GM18511 (cell line): ENCODE data around the gene KRT15.
"Not testable (repeated sequence)": the region's sequence is repeated elsewhere in the genome, so short reads cannot be mapped to it uniquely, and the experiment has no call there.

Experiments
- ATAC-seq: cut with Tn5 transposase; IDR thresholded peaks from one replicate; pipeline ENCODE4 v1.9.1; 2021; ENCODE audit warnings: mild to moderate bottlenecking, moderate library complexity; ENCODE audit not compliant: unreplicated experiment

Gene KRT15

DNA sequence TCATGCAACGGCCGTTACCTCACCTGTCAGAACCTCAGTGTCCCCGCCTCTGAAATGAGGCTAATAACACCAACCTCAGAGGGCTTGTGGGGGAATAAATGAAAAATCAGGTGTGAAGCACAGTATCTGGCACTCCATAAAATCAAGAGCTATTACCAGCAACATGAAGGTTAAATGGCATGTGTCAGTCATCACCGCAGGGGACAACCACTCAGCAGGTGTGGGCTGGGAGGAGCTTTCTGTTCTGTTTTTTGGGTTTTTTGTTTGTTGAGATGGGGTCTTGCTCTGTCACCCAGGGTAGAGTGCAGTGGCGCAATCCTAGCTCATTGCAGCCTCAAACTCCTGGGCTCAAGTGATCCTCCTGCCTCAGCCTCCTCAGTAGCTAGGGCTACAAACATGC is 26.2 kb upstream of the KRT15 start:
- ATAC-seq: no peak

DNA sequence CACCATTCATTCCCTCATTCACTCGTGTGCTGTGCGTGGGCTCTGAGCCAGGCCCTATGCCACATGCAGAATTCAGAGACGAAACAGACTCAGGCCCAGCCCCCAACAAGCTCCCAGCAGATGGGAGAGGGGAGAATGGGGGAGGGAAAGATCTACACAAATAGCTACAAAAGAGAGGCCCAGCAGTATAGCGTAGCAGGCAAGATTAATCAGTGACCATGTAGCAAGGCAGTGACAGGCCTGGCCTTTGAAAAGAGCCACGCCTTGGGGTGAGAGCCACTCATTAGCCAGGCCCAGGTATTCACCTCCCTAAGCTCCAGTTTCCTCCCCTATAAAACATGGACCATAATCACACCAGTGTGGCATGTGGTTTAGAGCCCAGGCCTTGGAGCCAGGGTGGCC is 25.8 kb upstream of the KRT15 start:
- ATAC-seq: no peak

DNA sequence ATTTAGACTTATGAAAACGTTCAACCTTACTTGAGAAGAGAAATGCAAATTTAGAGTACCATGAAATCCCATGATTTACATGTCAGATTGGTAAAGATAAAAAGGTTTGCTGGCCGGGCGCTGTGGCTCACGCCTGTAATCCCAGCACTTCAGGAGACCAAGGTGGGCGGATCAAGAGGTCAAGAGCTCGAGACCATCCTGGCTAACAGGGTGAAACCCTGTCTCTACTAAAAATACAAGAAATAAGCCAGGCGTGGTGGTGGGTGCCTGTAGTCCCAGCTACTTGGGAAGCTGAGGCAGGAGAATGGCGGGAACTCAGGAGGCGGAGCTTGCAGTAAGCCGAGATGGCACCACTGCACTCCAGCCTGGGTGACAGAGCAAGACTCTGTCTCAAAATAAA is 24.1 kb upstream of the KRT15 start:
- not testable (repeated sequence) for ATAC-seq

DNA sequence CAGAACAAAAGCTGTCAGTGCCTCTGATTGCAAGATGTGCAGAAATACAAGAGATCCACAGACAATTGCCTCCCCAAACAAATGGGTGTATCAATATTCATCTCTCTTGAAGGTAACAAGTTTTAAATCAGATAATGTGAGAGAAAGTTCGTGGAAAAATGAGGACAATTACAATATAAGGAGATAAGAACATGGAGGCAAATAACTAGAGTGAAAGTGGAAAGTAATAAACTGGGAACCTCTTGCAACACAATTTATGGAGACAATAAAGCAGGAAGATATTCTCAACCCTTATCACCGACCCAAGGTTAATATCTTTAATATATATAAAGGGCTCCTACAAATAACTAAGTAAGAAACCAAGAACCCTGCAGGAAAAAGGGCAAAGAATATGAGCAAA is 23.7 kb upstream of the KRT15 start:
- no peak for ATAC-seq

DNA sequence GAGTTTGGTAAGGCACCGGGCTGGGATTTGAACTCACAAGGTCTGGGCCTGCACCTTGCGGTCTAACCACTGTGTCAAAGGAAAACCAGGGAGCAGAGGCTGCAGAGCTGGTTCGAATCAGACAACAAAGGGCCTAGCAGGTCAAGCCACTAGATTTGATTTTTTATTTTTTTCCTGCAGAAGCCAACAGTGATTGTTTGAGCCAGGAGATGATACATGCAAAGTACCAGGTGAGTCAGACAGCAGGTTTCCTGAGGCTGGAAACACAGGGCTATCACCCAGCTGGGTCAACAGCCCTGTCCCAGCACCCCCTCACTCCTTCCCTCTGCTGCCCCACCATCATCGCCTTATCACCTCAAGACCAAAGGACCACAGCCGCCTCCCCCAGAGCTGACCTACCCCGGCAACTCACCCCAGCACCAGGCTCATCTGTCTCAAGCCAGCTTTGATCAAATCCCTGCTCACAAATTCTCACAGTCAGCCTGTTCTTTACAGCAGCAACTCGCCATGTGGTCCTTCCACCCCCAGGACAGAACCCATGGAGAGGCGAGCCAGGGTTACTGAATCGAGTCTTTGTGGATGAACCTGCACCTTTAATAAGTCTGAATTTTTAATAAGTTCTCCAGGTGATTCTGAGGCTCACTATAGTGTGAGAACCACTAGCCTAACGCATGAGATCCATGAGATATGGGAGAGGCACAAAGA is 22.4 kb upstream of the KRT15 start:
- no peak for ATAC-seq

DNA sequence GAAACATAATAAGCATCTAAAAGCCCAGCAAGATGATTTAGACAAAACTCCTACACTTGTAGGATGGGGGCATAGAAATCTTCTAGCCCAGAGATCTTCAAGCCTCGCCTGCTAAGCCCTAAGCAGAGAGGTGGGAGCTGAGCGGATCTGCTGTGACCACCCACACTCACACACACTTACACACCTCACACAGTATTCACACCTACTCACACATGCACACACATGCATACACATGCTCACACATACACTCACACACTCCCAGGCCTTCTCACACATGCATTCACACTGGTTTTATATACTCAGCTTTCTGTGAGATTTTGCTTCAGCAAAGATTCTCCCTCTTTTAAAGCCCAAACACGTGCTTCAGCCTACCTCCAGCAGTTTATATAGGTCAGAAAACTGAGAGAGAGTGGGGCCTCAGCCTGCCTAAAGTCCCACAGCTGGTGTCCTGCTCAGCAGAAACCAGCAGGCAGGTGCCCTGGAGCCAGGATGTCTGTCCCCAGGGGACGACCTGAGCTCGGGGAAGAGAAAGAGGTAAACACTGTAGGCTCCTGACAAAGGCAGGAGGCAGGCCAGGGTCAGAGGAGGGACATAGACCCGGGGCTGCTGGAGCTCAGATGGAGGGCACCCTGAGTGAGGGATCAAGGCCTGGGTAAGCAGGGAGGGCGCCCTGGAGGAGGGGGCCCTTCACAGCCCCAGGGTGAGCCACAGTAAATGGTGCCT is 21.4 kb upstream of the KRT15 start:
- no peak for ATAC-seq

DNA sequence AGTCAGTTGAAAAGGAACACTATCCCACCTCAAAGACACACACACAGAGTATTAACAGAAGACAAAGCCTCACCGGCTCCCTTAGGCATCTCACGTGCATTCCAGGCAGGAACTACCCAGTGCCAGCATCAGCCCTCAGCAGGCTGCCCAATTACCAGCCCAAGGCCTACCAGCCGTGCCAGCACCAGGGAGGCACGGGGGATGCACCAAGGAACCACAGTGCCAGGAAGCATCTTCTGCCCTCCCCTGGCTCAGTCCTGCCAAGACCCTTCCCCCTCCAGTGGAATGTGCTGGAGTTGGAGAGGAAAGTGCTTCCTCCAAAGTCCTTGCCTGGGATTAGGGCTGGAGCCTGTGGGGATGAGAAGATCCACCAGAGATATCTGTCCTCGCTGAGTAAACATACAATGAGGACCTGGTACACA is 20.4 kb upstream of the KRT15 start:
- no peak for ATAC-seq

DNA sequence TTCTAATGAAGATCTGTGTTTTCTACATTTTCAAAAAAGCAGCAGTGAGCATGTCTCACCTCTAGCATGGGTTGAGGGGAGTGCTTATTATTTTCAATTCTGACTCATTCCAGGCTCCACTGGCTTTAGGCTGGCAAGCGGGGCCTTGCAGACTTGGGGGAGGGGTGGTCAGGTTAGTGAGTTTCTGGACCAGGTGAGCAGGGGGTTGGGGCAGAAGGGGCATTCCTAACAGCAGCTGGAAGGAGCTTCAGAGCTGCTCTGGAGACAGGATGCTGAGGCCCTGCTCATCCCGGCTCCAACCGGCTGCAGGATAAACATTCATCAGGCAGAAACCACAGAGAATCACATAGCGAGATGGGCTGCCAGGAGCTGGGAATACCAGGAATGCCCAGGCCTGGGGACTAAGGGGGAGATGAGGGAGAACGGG is 19.9 kb upstream of the KRT15 start:
- ATAC-seq: no peak

DNA sequence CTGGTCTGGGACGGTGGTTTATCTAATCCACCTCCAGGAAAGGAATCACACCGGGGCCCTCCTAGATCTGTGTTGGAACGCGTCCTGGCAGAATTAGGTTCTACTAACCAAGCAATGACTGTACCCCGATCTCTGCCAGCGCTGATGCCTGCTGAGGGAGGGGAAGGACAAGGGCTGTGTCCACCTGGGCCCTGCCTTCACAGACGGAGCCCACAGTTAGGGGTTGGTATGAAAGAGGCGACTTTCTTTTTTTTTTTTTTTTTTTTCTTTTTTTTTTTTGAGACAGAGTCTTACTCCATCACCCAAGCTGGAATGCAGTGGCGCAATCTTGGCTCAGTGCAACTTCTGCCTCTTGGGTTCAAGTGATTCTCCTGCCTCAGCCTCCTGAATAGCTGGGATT is 19.3 kb upstream of the KRT15 start:
- no peak for ATAC-seq

DNA sequence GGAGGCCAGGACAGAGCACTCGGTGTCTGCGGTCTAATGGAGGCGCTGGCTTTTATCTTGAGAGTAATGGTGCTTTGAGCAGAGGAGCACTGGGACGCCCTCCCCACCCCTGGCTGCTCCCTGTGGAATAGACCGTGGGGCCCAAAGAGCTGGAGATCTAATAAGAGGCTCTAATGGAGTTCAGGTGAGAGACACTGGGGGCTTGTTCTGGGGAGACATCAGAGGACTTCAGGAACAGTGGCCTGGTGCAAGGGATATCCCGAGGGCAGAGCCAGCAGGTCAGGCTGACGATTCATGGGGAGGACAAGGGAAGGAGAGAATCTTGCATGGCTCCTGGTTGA is 18.9 kb upstream of the KRT15 start:
- ATAC-seq: no peak

DNA sequence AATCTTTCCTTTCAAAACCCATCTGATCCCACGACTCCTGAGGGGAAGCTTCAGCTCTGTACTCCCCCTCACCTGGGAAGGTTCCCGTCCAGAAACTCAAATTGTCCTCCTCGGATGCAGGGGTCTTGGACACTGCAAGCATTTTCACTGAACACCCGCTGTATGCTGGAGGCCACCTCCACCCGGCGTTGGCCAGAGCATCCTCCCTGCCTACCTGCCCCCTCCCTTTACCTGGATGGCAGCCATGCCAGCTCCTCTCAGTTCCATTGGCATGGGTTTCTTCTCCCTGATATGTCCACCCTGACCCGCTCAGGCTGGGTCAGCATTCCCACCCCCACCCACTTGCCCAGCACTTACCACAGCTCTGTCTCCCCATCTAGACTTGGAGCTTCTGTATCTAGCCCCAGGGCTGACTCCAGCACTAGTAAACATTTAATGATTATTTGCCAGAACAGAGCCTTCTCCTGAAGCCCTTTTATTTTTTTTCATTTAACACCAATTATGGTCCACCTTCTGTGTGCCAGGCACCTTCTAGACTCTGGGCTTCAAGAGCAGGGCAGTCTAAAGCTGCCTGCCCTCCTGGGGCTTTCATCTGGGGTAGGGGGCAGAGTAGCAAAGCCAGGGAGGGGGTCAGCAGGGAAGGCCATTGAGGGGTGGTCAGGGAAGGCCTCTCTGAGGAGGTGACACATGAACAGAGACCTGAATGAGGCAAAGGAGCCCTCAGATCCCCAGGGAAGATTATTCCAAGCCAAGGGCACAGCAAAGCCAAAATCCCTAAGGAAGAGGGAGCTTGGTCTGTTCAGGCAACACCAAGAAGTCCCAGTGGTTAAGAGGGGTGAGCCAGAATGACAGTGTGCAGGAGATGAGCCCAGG is 18.3 kb upstream of the KRT15 start:
- ATAC-seq: no peak

DNA sequence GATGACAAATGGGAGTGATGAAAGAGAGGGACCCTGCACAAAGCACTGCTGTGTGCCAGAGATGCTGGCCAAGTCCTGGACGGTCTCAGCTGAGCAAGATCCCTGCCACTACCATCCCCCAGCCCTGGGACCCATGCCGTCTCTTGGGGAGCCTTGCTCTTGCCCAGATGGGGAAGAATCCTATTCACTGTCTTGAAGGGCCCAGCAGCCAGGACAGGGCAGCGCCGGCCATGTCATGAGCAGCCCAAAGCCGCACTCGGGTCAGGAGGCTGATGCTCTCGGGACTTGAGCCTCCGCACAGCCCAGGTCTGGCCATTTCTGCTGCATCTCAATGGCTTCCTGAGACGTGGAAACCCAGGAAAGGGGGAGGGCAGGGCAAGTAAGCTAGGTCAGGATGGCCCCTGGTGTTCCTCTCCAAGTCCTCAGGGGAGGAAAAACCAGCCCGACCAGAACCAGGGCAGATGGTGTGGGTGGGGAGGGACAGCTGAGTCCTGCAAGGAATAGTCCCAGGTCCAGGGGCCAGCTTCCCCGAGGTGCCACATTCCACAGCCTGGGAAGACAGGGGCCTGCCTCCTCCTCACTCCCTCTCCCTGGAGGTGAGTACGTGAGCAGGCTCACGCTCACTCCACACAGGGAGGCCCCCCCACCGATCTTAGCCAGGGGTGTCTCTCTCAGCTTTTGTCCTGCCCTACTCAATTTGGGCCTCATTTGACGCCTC is 17.2 kb upstream of the KRT15 start:
- no peak for ATAC-seq

DNA sequence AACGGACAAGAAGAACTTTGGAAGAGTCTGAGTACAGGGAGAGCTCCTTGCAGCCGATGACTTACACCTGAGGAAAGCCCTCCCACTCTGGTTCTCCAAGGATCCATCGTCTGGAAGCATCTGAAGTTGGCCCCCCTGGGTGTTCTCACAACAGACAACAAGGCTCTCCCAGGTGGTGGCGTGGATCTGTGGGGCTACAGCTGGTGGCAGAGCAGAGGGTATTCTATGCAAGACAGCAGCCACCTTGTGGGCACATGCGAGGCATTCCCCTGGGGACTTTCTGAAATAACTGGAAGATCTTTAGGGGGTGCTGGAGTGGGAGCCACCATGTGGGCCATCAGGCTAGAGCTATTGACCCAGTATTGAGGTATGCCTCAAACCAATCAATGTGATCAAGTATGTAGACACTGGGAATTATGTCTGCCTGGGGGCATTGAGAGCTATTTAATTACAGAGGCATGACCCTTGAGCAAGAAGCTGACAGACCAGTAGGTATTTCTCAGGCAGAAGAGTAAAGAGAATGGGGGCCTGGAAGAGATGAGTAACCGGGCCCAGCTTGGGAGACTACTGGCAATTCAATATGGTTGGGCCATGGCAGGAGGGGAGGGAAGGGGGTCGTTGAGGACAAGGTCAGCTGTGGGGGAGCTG is 16.3 kb upstream of the KRT15 start:
- no peak for ATAC-seq

DNA sequence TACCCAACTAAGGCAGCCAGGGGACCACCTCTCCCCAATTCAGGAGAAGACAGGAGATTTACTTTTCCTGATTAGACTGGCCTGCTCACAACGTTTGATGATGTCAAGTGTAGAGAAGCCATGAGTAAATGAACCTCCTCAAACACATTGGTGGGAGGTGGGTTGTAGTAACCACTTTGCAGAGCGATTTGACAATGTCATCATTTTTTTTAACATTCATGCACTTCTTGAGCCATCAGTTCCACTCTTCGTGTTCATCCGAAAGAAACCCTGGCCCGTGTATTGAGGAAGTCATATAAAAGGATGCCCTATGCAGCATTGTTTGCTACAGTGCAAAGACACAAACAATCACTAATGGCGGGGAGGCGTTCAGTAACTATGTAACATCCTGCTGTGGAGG is 14.9 kb upstream of the KRT15 start:
- ATAC-seq: no peak

DNA sequence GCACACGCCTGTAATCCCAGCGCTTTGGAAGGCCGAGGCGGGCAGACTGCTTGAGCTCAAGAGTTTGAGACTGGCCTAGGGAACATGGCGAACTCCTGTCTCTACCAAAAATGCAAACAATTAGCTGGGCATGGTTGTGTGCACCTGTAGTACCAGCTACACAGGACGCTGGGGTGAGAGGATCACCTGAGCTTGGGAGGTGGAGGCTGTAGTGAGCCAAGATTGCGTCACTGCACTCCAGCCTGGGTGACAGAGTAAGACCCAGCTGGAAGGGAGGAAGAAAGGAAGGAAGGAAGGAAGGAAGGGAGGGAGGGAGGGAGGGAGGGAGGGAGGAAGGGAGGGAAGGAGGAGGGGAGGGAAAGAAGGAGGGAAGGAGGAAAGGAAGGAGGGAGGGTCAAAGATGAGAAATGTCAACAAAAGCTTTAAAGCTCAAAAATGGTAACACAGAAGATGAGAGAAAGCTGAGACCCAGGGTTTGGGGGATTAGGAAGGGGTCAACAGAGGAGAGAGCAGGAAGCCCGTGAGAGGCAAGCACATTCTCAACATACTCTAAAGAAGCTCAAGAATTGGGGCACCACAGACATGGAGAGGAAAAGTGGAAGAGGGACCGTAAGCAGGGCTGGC is 14.4 kb upstream of the KRT15 start:
- ATAC-seq: no peak

DNA sequence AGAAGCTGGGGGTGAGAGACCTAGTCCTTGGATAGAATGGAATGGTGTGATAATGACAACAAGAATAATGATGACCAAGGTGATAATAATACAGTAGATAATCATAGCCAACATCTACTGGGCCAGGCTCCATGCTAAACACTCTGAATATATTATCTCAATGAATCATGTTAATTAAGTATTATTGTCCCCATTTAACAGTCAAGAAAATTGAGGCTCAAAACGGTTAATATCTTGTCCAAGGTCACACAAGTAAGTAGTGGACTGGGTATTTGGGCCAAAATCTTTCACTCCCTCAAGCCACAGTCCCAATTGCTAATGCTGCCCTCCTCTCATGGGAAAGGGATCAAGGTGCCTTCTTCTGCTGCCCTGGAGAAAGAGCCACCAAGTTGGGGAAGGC is 13.3 kb upstream of the KRT15 start:
- no peak for ATAC-seq

DNA sequence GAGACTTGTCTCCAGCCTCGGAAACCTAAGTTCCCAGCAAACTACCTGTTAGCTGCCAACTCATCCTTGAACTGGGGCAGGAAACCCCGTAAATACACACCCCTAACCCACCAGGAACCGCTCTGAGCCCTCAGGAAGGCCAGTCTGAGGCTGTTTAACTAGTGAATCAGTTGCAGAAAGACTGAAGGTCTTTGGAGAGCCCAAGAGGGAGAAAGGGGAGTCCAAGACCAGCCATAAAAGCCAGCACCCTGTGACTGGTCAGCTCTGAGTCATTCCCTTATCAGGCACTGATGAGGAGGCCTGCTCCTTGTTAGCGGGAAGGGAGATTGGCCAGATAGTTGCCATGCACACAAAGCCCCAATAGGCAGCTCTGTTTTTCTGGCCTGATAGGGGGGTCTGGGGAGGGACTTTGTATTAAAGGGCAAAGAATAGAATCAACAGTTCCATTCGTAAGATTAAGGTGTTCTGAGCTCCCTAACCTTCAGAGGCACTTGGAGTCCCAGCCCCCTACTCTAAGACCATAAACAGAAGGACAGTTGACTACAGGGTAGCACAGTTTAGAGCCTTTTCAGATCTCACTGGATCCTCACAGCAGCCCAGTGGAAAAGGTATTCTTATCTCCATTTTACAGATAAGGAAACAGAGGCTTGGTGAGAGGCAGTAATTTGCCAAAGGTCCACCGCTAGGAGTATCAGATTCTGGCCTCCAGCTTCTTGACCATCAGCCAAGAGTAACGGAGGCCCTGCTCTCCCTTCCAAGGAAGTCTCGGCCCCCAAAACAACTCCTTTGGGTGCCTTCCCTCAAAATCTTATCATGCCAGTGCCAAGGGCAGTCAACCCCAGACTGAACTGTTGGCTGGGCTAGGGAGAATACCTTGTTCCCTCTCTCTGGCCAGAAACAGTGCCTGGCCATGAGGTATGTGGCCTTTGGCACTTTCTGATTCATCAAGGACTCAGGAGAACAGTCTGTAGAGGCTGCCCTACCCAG is 11.7 kb upstream of the KRT15 start:
- ATAC-seq: no peak

DNA sequence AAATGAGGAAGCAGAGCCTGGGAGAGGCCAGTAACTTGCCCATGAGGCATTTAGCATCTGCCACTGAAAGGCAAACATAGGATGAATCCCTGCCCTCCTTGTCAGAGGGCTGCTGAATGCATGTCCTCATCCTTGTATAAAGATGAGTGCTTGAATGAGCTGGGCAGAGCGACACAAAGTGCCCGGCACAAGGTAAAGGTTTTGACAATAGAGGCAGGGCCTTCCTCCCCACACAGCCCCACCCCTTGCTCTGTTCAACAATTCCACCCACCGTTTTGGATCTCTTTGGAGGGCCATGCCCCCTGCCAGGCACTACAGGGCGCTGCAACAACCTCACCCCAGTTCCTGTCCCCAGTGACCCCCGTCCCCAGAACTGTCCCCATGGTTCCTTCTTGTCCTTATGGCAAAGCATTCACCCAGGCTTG is 10.8 kb upstream of the KRT15 start:
- no peak for ATAC-seq

DNA sequence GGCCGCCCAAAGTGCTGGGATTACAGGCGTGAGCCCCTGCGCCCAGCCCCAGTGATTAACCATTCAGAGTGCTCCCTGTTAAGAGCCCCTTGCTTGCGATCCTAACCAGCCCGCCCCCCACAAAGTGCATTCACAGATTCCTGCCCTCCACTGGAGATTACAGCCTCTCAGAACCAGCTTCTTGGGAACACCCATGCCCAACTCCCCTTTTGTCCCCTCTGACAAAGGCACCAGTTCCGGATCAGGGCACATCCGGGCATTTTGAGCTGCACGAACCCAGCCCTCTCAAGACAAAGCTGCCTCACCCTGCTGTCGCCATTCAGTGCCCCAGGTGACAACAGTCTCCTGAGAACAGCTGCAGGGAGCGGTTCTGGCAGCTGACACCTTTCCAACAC is 10.3 kb upstream of the KRT15 start:
- no peak for ATAC-seq
